ENCODE data around the gene NOXA1.

NOXA1 gene

GRCh38 chr9:137403269-137403668, 19.9 kb upstream of the NOXA1 start:
- TF ChIP-seq CTCF (IDR thresholded peaks at IDR 0.05; ENCODE audit: poor library complexity, severe bottlenecking), result no peak
- no peak overlapping the region for H3K4me3 ChIP-seq (ENCODE audit: severe bottlenecking)

GRCh38 chr9:137404961-137405567, 18.1 kb upstream of the NOXA1 start:
- Histone ChIP-seq H3K4me3 (ENCODE audit: severe bottlenecking) (no peak overlapping the region), H3K27ac (ENCODE audit: poor library complexity, severe bottlenecking) (no peak overlapping the region), H3K36me3 (ENCODE audit: low read depth) (no peaks in the 10 kb centered on the region), H3K27me3 (ENCODE audit: insufficient read depth, poor library complexity, severe bottlenecking) (no peaks in the 10 kb centered on the region), H3K4me1 (ENCODE audit: insufficient read depth, poor library complexity, severe bottlenecking) (no peaks in the 10 kb centered on the region), H3K9me3 (ENCODE audit: severe bottlenecking) (no peaks in the 10 kb centered on the region)
- no peak for TF ChIP-seq CTCF (IDR thresholded peaks at IDR 0.05; ENCODE audit: poor library complexity, severe bottlenecking)
- no peak for DNase-seq (ENCODE audit: low spot score)
- ATAC-seq (ENCODE audit: low read depth), result no peak

More at GRCh38 chr9:137403269-137403668, 19.9 kb upstream of the NOXA1 start:
- no peak overlapping the region for H3K27ac ChIP-seq (ENCODE audit: poor library complexity, severe bottlenecking)
- H3K4me1 ChIP-seq (ENCODE audit: insufficient read depth, poor library complexity, severe bottlenecking), result no peaks in the 10 kb centered on the region
- no peaks in the 10 kb centered on the region for H3K27me3 ChIP-seq (ENCODE audit: insufficient read depth, poor library complexity, severe bottlenecking)
- DNase-seq (ENCODE audit: low spot score) (no peak), ATAC-seq (ENCODE audit: low read depth) (no peak)
- no peaks in the 10 kb centered on the region for H3K9me3 ChIP-seq (ENCODE audit: severe bottlenecking)
- no peaks in the 10 kb centered on the region for H3K36me3 ChIP-seq (ENCODE audit: low read depth)

GRCh38 chr9:137405677-137406081, 17.5 kb upstream of the NOXA1 start:
- Histone ChIP-seq H3K27ac (ENCODE audit: poor library complexity, severe bottlenecking) (no peak overlapping the region), H3K36me3 (ENCODE audit: low read depth) (no peaks in the 10 kb centered on the region), H3K4me3 (ENCODE audit: severe bottlenecking) (no peak overlapping the region), H3K4me1 (ENCODE audit: insufficient read depth, poor library complexity, severe bottlenecking) (peaks cover 2% of the 10 kb centered on the region), H3K9me3 (ENCODE audit: severe bottlenecking) (no peaks in the 10 kb centered on the region), H3K27me3 (ENCODE audit: insufficient read depth, poor library complexity, severe bottlenecking) (no peaks in the 10 kb centered on the region)
- ATAC-seq (ENCODE audit: low read depth) (peak; percentile 30; the same call in 2 of the 3 replicates), DNase-seq (ENCODE audit: low spot score) (no peak)
- no peak for TF ChIP-seq CTCF (IDR thresholded peaks at IDR 0.05; ENCODE audit: poor library complexity, severe bottlenecking)

- no peaks in the 10 kb centered on the region for H3K27me3 ChIP-seq (ENCODE audit: insufficient read depth, poor library complexity, severe bottlenecking)
- TF ChIP-seq CTCF (IDR thresholded peaks at IDR 0.05; ENCODE audit: poor library complexity, severe bottlenecking), result no peak
- DNase-seq (ENCODE audit: low spot score) (no peak), ATAC-seq (ENCODE audit: low read depth) (no peak)
- no peaks in the 10 kb centered on the region for H3K9me3 ChIP-seq (ENCODE audit: severe bottlenecking)
- no peak overlapping the region for H3K27ac ChIP-seq (ENCODE audit: poor library complexity, severe bottlenecking)
- H3K36me3 ChIP-seq (ENCODE audit: low read depth), result no peaks in the 10 kb centered on the region
- no peak overlapping the region for H3K4me3 ChIP-seq (ENCODE audit: severe bottlenecking)
- peaks cover 8% of the 10 kb centered on the region for H3K4me1 ChIP-seq (ENCODE audit: insufficient read depth, poor library complexity, severe bottlenecking)
Measured at GRCh38 chr9:137406085-137406760, 17.0 kb upstream of the NOXA1 start.
